HG03066 (cell line): ENCODE results near the gene CSKMT.

Source experiments
- ATAC-seq: cut with Tn5 transposase; IDR thresholded peaks from one replicate; pipeline ENCODE4 v1.9.1; 2021; ENCODE audit warnings: low read depth; ENCODE audit not compliant: unreplicated experiment

CSKMT gene

GRCh38 chr11:62713343-62713742 is 48.2 kb downstream of the CSKMT start:
- ATAC-seq: no peak

DNA sequence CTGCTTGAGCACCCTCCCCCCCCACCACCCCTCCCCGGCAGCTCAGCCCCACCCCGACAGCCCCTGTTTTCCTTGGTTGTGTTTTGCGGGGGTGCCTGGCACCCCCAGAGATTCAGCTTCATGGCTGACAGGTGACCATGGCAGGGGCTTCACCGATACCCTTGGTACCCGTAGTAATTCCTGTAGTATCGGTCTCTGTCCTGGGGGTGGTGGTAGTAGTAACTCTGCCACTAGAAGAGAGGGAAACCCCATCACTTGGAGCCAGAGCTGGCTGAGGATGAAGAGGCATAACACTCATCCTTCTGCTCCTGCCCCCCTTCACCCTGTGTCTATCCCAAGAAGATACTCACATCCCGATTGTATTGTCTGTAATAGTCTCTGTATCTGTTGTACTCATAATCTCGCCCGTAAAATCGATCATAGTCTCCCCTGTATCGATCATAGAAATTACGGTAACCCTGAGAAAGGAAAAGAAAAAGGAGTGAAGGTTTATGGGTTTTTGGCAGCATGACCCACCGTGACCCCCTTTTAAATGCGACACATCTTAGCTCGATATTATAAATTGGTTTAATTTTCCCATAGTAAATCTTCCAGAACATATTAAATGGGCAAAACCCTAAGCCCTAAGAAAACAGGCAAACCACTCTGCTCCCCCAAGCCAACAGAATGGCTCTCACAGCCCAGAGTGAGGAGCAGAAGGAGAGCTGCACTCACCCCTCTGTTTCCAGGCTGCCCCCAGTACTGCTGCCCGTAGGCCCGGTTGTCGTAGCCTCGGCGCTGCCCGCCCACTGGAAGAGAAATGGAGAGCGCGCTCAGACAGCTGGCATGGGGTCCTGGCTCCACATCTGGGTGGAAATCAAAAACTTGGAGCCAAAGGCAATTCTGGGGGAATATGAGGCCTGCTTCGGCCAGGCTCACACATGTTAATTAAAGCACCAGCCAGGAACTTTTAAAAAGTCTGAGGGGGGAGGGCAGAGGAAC is 50.3 kb downstream of the CSKMT start:
- ATAC-seq: no peak

GRCh38 chr11:62716206-62716605 is 51.1 kb downstream of the CSKMT start:
- ATAC-seq: no peak

- no peak for ATAC-seq
These were observed 51.7 kb downstream of the CSKMT start for GRCh38 chr11:62716816-62717215.
